ENCODE measurements around the gene ULBP3. TPM values are rescaled to one million over a fixed set of nuclear protein-coding genes. Genes with fewer than 3 reads are reported as not detected.
"Not testable (repeated sequence)": the region's sequence is repeated elsewhere in the genome, so short reads cannot be mapped to it uniquely, and the experiment has no call there.

ULBP3 gene
- polyA plus RNA-seq, 1 donor, result 1.9 TPM

- no peak for DNase-seq (ENCODE audit: low read depth)
Observed at GRCh38 chr6:150043501-150044412, 25.2 kb downstream of the ULBP3 start.

GRCh38 chr6:150043096-150043495 is 25.8 kb downstream of the ULBP3 start:
- no peak for DNase-seq (ENCODE audit: low read depth)

- DNase-seq (ENCODE audit: low read depth), result no peak
Observed at GRCh38 chr6:150038202-150039062, 30.5 kb downstream of the ULBP3 start.

GRCh38 chr6:150037526-150038201 is 31.3 kb downstream of the ULBP3 start:
- DNase-seq (ENCODE audit: low read depth), result no peak

- DNase-seq (ENCODE audit: low read depth), result no peak
Observed at GRCh38 chr6:150036081-150036480, 32.8 kb downstream of the ULBP3 start.

GRCh38 chr6:150033207-150033771 is 35.6 kb downstream of the ULBP3 start:
- DNase-seq (ENCODE audit: low read depth), result no peak

GRCh38 chr6:150032598-150032997 is 36.3 kb downstream of the ULBP3 start:
- DNase-seq (ENCODE audit: low read depth), result no peak

- DNase-seq (ENCODE audit: low read depth), result no peak
Observed at GRCh38 chr6:150030611-150031010, 38.3 kb downstream of the ULBP3 start.

GRCh38 chr6:150029749-150030148 is 39.2 kb downstream of the ULBP3 start:
- DNase-seq (ENCODE audit: low read depth), result no peak

GRCh38 chr6:150029276-150029675 is 39.6 kb downstream of the ULBP3 start:
- DNase-seq (ENCODE audit: low read depth), result no peak

- DNase-seq (ENCODE audit: low read depth), result no peak
Observed at GRCh38 chr6:150028799-150029198, 40.1 kb downstream of the ULBP3 start.

- DNase-seq (ENCODE audit: low read depth), result no peak
Observed at GRCh38 chr6:150027806-150028565, 40.9 kb downstream of the ULBP3 start.

- DNase-seq (ENCODE audit: low read depth), result no peak
Observed at GRCh38 chr6:150026976-150027805, 41.7 kb downstream of the ULBP3 start.

- DNase-seq (ENCODE audit: low read depth), result no peak
Observed at GRCh38 chr6:150025201-150025917, 43.6 kb downstream of the ULBP3 start, which contains the start of gene RAET1L. TSS of gene RAET1L (minus strand) at chr6:150025532. CDS start at chr6:150025471, 61 bp downstream.

DNA sequence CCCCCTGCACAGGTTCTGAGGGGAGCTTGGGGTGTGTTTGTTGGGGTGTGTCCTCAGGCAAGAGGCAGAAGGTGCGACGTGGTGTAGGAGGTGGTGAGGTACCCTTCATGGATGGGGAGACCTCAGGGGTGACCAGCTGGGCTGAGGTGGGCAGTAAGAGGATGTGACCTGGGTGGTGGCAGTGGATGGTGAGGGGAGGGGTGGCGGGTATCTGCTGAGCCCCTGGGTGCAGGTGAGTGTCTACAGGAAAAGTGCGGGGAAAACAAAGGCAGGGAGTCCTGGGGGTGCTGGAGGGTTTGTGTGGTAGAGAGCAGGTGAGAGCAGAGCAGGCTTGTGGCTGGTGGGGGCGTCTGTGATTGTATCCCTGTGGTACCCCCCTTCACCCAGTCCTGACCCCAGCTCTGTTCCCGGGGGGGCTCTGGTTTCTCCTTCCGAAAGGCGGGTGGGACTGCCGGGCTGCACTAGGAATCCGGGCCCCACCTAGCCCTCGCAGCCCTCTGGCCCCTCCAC is 44.2 kb downstream of the ULBP3 start:
- DNase-seq (ENCODE audit: low read depth), result no peak

- not testable (repeated sequence) for DNase-seq (ENCODE audit: low read depth)
Observed at GRCh38 chr6:150024021-150024420, 44.9 kb downstream of the ULBP3 start.

DNA sequence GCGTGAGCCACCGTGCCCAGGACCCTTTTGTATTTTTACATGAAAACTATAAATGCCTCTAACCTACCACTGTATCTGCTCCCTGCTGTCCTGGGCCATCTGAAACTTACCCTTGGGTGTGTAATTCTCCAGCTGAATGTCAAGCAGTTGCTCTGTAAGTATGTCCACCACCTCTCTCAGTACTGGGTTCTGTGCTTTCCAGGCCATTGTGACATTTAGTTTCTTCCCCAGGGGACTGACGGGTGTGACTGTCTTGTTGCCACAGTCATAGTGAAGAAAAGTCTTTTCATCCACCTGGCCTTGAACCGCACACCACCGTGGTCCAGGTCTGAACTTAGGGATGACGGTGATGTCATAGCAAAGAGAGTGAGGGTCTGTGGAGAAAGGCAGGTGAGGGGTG is 47.1 kb downstream of the ULBP3 start:
- DNase-seq (ENCODE audit: low read depth), result not testable (repeated sequence)

DNA sequence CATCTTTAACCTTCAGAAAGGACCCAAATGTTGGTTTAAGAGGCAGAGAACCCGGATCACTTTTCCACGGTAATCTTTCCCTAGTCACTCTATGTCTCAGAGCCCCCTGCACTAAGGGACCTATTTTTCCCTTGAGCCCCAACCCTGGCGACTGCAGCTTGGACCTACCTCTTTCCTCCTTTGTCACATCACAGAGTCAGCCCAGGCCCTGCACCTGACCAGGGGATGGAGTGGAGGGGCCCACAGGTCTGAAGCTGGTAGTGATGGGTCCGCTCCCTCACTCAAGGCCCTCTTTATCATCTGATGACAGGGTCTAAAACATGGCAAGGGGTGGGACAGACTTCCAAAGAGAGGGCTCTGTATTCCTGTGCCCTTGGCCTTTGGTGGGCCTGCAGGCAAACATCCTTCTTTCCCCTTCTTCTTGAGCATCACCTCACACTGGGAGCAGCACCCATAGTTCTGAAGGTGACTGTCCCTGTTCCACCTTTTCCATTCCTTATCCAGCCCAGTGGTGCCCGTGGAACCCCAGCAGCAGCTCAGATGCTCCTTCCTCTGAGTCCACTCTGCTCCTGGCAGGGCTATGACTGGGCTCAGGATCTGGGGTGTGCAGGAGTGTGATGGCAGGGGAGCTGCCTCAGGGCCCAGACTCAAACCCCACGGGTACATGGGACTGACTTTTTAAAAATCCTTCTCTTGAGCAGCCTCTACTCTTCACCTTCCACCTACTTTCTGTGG is 49.9 kb downstream of the ULBP3 start:
- DNase-seq (ENCODE audit: low read depth), result no peak
